HCT116 (cell line): ENCODE results near the gene ANKRD55. TPM values are rescaled to one million over a fixed set of nuclear protein-coding genes. Genes with fewer than 3 reads are reported as not detected.
A peak's percentile ranks its signal among the peaks of the same experiment; 100 is the strongest.

Source experiments
- ATAC-seq: fragments of 200-7000 bp; cut with Tn5 transposase; 2 replicates; pipeline ENCODE4 v1.9.1; 2020; ENCODE audit warnings: mild to moderate bottlenecking, moderate library complexity
- BruUV-seq: library from RNA; stranded (reverse); fragments of 400-500 nt; replicated peaks from 2 replicates; lab custom pipeline; 2021; lab: Mats Ljungman, UMichigan
- CTCF ChIA-PET: fragments of 300-600 bp; sonication (Branson Sonifier 250); formaldehyde crosslinking; loops from one replicate; lab custom pipeline; 2021; ENCODE audit warnings: antibody characterized with exemption; lab: Charles Lee
- POLR2A ChIA-PET: fragments of 300-600, 350-600 bp; sonication (Branson Sonifier 250); formaldehyde crosslinking; loops from one replicate; lab custom pipeline; 2021; ENCODE audit warnings: antibody characterized with exemption; lab: Charles Lee
- RAD21 ChIA-PET, 2 experiments: fragments of 300-600 bp; sonication (Branson Sonifier 250); formaldehyde crosslinking; loops; one replicate each; lab custom pipeline; 2023; ENCODE audit warnings: low total read pairs in 2 of 2; ENCODE audit not compliant: uncharacterized antibody in 2 of 2, unreplicated experiment in 2 of 2, low non-redundant PET in 1 of 2; lab: Charles Lee
- DNase-seq: peaks from one replicate; pipeline ENCODE4 v3.0.0-alpha.2; 2010; ENCODE audit warnings: low read depth, low spot score
- H2AFZ ChIP-seq: fragments of 200-600 bp; shearing (Covaris generic), sonication (generic); 2 replicates; pipeline ENCODE4 v1.6.1; 2017; ENCODE audit warnings: low read depth, mixed run types, mixed read lengths, antibody characterized with exemption, low read length; ENCODE audit not compliant: poor library complexity, severe bottlenecking
- H3K27ac ChIP-seq: 2 replicates; pipeline ENCODE4 v1.5.1; 2012; ENCODE audit warnings: low read depth, low read length
- H3K27me3 ChIP-seq: fragments of 200-600 bp; sonication (generic); 2 replicates; pipeline ENCODE4 v1.6.1; 2016; ENCODE audit warnings: mixed run types, low read length, mixed read lengths; ENCODE audit not compliant: insufficient read depth
- H3K36me3 ChIP-seq, 2 experiments: fragments of 200-500 bp in 1 of 2; fragments of 200-600 bp in 1 of 2; sonication (Bioruptor generic) in 1 of 2; sonication (generic) in 1 of 2; 2 replicates each; pipeline versions ENCODE4 v1.5.1 to v1.6.1; 2014 to 2016; ENCODE audit warnings: low read length in 2 of 2, inconsistent platforms in 1 of 2, mixed read lengths in 1 of 2, mixed run types in 1 of 2; ENCODE audit not compliant: insufficient read depth in 2 of 2, control insufficient read depth in 1 of 2
- H3K4me1 ChIP-seq, 2 experiments: fragments of 200-600 bp in 1 of 2; sonication (generic) in 1 of 2; 2 replicates each; pipeline versions ENCODE4 v1.5.1 to v1.6.1; 2012 to 2017; ENCODE audit warnings: low read length in 2 of 2, inconsistent platforms in 1 of 2, mild to moderate bottlenecking in 1 of 2, mixed read lengths in 1 of 2, mixed run types in 1 of 2, moderate library complexity in 1 of 2; ENCODE audit not compliant: insufficient read depth in 2 of 2, control insufficient read depth in 1 of 2
- H3K4me2 ChIP-seq: fragments of 200-600 bp; sonication (generic); 2 replicates; pipeline ENCODE4 v1.6.1; 2017; ENCODE audit warnings: mixed run types, low read length, mixed read lengths
- H3K4me3 ChIP-seq, 2 experiments: fragments of 200-600 bp in 1 of 2; sonication (generic) in 1 of 2; replicated peaks in 1 of 2; 2 replicates each; pipeline ENCODE4 v1.5.1; 2011 to 2016; ENCODE audit warnings: low read length in 2 of 2, control low read depth in 1 of 2, low read depth in 1 of 2, mild to moderate bottlenecking in 1 of 2, mixed read lengths in 1 of 2, mixed run types in 1 of 2
- H3K79me2 ChIP-seq: fragments of 200-600 bp; sonication (generic); 2 replicates; pipeline ENCODE4 v1.6.1; 2017; ENCODE audit warnings: mild to moderate bottlenecking, mixed run types, low read length, moderate library complexity, mixed read lengths; ENCODE audit not compliant: insufficient read depth
- H3K9ac ChIP-seq: fragments of 200-600 bp; sonication (generic); 2 replicates; pipeline ENCODE4 v1.6.1; 2016; ENCODE audit warnings: low read length, mixed read lengths
- H3K9me2 ChIP-seq: fragments of 200-600 bp; sonication (generic), shearing (Covaris generic); 2 replicates; pipeline ENCODE4 v1.6.1; 2017; ENCODE audit warnings: mixed run types, mild to moderate bottlenecking, moderate library complexity; ENCODE audit not compliant: insufficient read depth
- H3K9me3 ChIP-seq, 2 experiments: fragments of 200-500 bp in 1 of 2; fragments of 200-600 bp in 1 of 2; sonication (Bioruptor generic) in 1 of 2; sonication (generic) in 1 of 2; 2 replicates each; pipeline ENCODE4 v1.6.1; 2014 to 2017; ENCODE audit warnings: low read length in 2 of 2, mixed read lengths in 2 of 2, inconsistent platforms in 1 of 2, low read depth in 1 of 2, mild to moderate bottlenecking in 1 of 2, mixed run types in 1 of 2, moderate library complexity in 1 of 2; ENCODE audit not compliant: control insufficient read depth in 1 of 2, insufficient read depth in 1 of 2
- H4K20me1 ChIP-seq: fragments of 200-600 bp; sonication (generic), shearing (Covaris generic); 2 replicates; pipeline ENCODE4 v1.6.1; 2017; ENCODE audit warnings: mixed run types, mild to moderate bottlenecking, moderate library complexity; ENCODE audit not compliant: insufficient read depth
- CBX3 ChIP-seq: IDR thresholded peaks from 2 replicates; pipeline ENCODE4 v1.6.1; 2012; ENCODE audit warnings: low read depth
- CTCF ChIP-seq, 3 experiments: fragments of 200-600 bp in 1 of 3; sonication (generic) in 1 of 3; IDR thresholded peaks in 2 of 3; conservative IDR thresholded peaks in 1 of 3; 2 replicates each; pipeline ENCODE4 v1.5.1; 2012 to 2017; ENCODE audit warnings: low read depth in 2 of 3, low read length in 2 of 3, antibody characterized with exemption in 1 of 3, borderline replicate concordance in 1 of 3, control low read depth in 1 of 3, mild to moderate bottlenecking in 1 of 3, mixed read lengths in 1 of 3, mixed run types in 1 of 3, moderate library complexity in 1 of 3; ENCODE audit not compliant: insufficient read depth in 1 of 3
- MAX ChIP-seq: IDR thresholded peaks from 2 replicates; pipeline ENCODE4 v1.6.1; 2012
- TCF7L2 ChIP-seq: IDR thresholded peaks from 2 replicates; pipeline ENCODE4 v1.7.0; 2011; ENCODE audit warnings: borderline replicate concordance, inconsistent platforms; ENCODE audit not compliant: insufficient read depth, insufficient read length; ENCODE audit errors: extremely low read depth
- ZBTB33 ChIP-seq: IDR thresholded peaks from 2 replicates; pipeline ENCODE4 v1.6.1; 2011; ENCODE audit warnings: mild to moderate bottlenecking, low read length, moderate library complexity; ENCODE audit not compliant: insufficient replicate concordance; ENCODE audit errors: extremely low read depth
- intact Hi-C: fragments of 100-400 bp; cut with micrococcal nuclease; formaldehyde crosslinking; loops from 2 replicates; pipeline ENCODE4 v1.10.0; 2022
- total RNA-seq: library from RNA; stranded (reverse); gene quantifications from one replicate; pipeline ENCODE4 v1.2.1, GENCODE V29; 2021; ENCODE audit not compliant: unreplicated experiment

The ANKRD55 gene
- total RNA-seq, 1 experiment from 2014 or later = not detected

GRCh38 chr5:56069652-56070226 is 163.4 kb downstream of the ANKRD55 start:
- POLR2A ChIA-PET = no interaction called here
- H3K4me2 ChIP-seq = no peak overlapping the region
- H3K79me2 ChIP-seq = no peaks in the 10 kb centered on the region
- peak overlapping the region; percentile 10 for H2AFZ ChIP-seq
- intact Hi-C loops = loop anchor here (5.0 kb wide), 2 partner anchors 72 to 132 kb away; no protein-coding TSS in a partner anchor
- no peak overlapping the region for H3K4me3 ChIP-seq
- H3K4me1 ChIP-seq = no peaks in the 10 kb centered on the region
- TF ChIP-seq CBX3 = no peak
- no peak for TF ChIP-seq ZBTB33
- TF ChIP-seq TCF7L2 = no peak
- no peak for TF ChIP-seq MAX
- no peak for TF ChIP-seq CTCF (IDR thresholded peaks at IDR 0.05 in 2 of 3, conservative IDR thresholded peaks at IDR 0.05 in 1 of 3; ENCODE audit: borderline replicate concordance in 1 of 3, insufficient read depth in 1 of 3, low read depth in 2 of 3, low read length in 2 of 3)
- TF ChIP-seq, all 23 proteins: peak for 0
- no peak for ATAC-seq
- Histone ChIP-seq H3K36me3 (no peaks in the 10 kb centered on the region), H3K27me3 (no peaks in the 10 kb centered on the region), H3K9ac (no peak overlapping the region), H3K27ac (no peak overlapping the region), H4K20me1 (no peaks in the 10 kb centered on the region), H3K9me2 (no peaks in the 10 kb centered on the region), H3K9me3 (no peaks in the 10 kb centered on the region)
- ChIA-PET CTCF (no interaction called here), RAD21 (no interaction called here)
- no TSS peak for BruUV-seq
- DNase-seq = no peak
